HG02571 (cell line): ENCODE data around the gene LYST.

Source experiments
- ATAC-seq: cut with Tn5 transposase; IDR thresholded peaks from one replicate; pipeline ENCODE4 v1.9.1; 2021; ENCODE audit warnings: mild to moderate bottlenecking, moderate library complexity; ENCODE audit not compliant: unreplicated experiment

The LYST gene

DNA sequence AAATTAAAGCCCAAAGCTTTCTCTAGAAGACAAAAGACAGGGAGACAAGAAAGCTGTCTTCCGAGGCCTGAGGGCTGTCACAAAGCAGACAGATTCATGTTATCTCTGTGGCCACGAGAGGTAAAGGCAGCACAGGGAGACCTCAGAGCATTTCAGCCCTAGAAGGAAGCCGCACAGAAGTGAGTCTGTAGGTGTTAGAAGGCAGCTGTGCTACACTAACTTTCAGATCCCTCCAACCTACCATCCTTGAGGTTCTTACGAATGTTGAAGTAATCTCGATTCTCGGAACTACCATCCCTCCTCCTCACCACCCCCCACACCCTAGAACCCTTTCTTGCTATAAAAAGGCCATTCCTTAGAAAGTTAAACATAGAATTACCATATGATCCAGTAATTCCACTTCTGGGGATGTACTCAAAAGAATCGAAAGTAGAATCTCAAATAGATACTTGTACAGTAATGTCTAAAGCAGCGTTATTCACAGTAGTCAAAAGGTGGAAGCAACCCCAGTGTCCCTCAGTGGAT is 21.5 kb upstream of the LYST start:
- peak; percentile 77 for ATAC-seq

GRCh38 chr1:235887676-235888075 is 21.0 kb upstream of the LYST start:
- ATAC-seq, result no peak

- ATAC-seq, result no peak
Observed at GRCh38 chr1:235885655-235886262, 19.1 kb upstream of the LYST start.

- no peak for ATAC-seq
Observed at GRCh38 chr1:235883261-235883927, 16.7 kb upstream of the LYST start.

DNA sequence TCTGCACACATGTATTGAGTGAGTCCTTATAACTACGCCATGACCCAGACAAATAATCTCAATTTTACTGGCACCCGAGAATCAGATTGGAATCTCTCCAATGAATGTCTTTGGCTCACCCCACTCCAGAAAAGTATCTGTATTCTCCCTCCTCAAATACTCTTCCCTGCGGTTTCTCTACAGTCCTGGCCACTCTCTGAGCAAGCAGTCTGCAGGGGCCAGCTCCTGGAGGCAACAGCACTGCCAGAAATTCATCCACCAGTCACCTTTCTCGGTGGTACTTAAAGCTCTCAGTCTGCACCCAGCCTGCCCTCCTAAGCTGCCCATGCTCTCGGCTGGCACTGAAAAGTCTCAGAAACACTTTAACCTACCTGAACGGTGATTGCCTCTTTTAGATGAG is 16.1 kb upstream of the LYST start:
- no peak for ATAC-seq

DNA sequence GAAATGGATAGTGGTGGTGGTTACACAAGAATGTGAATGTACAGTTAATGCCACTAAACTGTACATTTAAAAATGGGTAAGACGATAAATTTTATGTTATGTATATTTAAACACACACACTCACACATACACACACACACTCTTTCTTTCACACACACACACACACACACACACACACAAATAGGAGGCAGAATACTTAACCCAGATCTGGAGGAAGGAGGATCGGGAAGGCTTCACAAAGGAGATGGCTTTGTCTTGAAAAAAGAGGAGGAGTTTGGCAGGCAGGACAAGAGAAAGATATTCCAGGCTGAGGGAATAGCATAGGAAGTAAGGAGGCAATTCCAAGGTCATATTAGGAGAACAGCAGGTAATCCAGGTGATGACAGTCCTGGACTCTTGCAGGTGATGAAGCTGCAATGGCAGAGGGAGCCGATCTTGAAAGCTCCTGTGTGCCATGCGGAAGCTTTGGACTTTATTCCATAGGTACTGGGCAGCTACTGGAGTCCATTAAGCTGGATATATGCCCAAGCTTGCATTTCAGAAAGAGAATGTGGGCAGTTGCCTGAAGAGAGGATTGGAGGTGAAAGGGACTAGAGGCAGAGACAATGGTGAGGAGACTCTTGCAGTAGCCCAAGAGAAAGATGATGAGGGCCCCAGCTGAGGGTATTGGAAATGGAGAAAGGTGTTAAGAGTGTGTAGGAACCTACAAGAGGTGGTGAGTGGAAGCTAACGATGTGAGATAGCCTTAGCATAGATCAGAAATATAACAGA is 15.4 kb upstream of the LYST start:
- ATAC-seq, result no peak

GRCh38 chr1:235878082-235878811 is 11.5 kb upstream of the LYST start:
- ATAC-seq, result no peak

DNA sequence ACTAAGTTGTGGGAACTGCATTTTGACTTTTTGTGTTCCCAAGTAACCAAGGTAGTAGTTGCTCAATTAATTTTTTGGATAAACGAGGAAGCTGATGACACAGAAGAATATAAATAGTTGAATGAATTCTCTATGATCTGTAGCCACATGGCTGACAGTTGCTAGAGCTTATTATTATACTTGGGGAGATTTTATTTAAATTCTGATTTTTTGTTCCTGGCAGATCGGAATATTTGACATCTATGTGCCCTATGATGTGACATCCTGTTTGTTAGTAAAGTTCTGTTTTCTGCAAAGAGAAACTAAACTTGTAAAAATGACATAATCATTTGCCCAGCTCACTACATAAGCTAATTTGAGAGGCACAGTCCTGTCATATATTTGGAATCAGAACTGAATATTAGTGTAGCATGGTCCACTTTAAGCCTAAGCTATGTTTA is 9.7 kb upstream of the LYST start:
- no peak for ATAC-seq

DNA sequence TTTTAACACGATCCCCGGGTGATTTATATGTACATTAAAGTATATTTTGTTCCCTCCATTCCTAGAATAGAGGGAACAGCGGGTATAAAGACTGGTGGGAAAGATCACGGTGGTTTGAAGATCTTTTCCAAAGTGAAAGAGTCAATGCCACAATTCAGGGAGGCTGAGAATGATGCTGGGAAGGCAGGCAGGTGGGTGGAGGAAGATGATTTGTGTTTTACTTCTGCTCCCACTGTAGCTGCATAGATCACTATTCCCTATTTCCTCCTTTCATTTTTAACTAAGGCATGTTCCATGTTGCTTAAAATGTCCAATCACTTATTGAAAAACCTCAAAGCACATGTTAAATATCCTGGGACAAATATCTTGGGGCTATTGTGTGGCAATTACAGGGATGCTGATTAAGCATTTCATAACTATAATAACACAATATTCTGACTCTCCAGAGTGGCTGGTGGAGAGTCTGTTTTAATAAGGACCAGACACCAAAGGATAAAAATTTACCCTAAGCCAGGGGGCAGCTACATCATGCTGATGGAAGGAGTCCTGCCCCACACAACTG is 8.4 kb upstream of the LYST start:
- ATAC-seq, result no peak

GRCh38 chr1:235874261-235874660 is 7.6 kb upstream of the LYST start:
- no peak for ATAC-seq

DNA sequence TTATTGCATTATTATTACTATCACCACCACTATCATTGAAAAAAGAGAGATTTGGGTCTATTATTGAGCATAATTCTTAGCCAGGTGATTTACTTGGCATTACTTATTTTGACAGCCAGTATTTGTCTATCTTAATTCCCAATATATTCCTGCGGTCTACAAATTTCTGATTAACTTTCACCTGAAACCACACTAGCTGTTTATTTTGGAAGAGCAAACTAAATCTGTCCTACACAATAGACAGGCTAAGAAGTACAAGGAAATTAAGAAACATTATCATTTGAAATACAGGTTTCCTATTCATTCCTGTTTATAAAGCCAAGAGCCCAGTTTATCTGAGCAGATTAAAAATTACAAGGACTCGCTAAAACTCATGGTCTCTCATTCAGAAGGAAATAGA is 6.9 kb upstream of the LYST start:
- no peak for ATAC-seq

- ATAC-seq, result no peak
Observed at GRCh38 chr1:235873045-235873444, 6.3 kb upstream of the LYST start.

GRCh38 chr1:235872270-235872669 is 5.6 kb upstream of the LYST start:
- ATAC-seq, result no peak

GRCh38 chr1:235867903-235868469 is 1.3 kb upstream of the LYST start:
- no peak for ATAC-seq

GRCh38 chr1:235866913-235867845 is 473 bp upstream of the LYST start:
- peak; percentile 72 for ATAC-seq

- ATAC-seq, result peak; percentile 3
Observed at GRCh38 chr1:235865565-235866204, 1.0 kb downstream of the LYST start.

DNA sequence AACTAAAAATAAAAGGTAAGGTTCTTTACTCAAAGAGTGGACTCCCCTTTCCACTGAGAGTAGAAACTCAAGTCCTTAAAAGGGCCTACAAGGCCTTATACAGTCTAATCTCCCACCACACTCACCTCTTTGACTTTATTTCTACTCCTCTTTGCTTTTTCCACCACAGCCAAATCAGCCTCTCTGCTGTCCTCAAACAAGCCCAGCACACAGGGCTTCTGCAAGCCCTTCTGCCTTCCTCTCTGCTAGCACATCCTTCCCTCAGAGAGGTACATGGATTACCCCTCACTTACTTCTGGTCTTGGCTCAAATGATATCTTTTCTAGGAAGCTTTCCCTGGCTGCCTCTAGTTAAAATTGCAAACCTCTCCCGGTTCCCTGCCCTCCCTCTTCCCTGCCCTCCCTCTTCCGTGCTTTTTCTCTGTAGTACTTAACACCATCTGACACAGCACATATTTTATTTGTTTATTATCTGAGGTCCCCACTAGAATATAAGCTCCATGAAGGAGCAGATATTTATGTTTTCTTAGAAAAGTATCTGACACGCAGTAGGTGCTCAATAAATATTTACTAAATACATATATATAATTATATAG is 1.7 kb downstream of the LYST start:
- ATAC-seq, result no peak

DNA sequence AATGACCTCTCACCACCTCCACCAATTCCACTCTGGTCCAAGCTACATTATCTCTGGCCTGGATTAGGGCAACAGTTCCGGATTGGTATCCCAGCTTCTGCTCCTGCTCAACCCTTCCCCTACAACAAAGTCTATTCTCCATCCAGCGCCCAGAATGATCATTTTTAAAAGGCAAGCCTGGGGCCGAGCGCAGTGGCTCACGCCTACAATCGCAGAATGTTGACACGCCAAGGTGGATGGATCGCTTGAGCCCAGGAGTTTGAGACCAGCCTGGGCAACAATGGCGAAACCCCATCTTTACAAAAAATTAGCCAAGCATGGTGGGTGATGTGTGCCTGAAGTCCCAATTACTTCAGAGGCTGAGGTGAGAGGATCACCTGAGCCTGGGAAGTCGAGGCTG is 2.2 kb downstream of the LYST start:
- no peak for ATAC-seq

- no peak for ATAC-seq
Observed at GRCh38 chr1:235863699-235864093, 3.0 kb downstream of the LYST start.
